Dendritic cell treated with granulocyte-macrophage colony-stimulating factor and Interleukin-4, amounts not matched to agents 40 ng/mL and 50 ng/mL, for 4 days (primary cell): ENCODE data around the gene KCNN4.
"Not testable (repeated sequence)": the region's sequence is repeated elsewhere in the genome, so short reads cannot be mapped to it uniquely, and the experiment has no call there.

ENCODE experiments used
- H3K27ac Mint-ChIP-seq: one replicate; pipeline ENCODE4 v1.8.0; 2022; ENCODE audit warnings: mild to moderate bottlenecking, mixed read lengths
- H3K27me3 Mint-ChIP-seq: one replicate; pipeline ENCODE4 v1.8.0; 2022; ENCODE audit warnings: mild to moderate bottlenecking, mixed read lengths
- H3K36me3 Mint-ChIP-seq: one replicate; pipeline ENCODE4 v1.8.0; 2022; ENCODE audit warnings: low read depth, mixed read lengths
- H3K4me1 Mint-ChIP-seq: one replicate; pipeline ENCODE4 v1.8.0; 2022; ENCODE audit warnings: low read depth, mixed read lengths
- H3K4me3 Mint-ChIP-seq: one replicate; pipeline ENCODE4 v1.8.0; 2022; ENCODE audit warnings: mild to moderate bottlenecking, moderate library complexity, mixed read lengths
- H3K9me3 Mint-ChIP-seq: one replicate; pipeline ENCODE4 v1.8.0; 2022; ENCODE audit warnings: mixed read lengths
- intact Hi-C: fragments of 100-400 bp; cut with micrococcal nuclease; formaldehyde crosslinking; loops from one replicate; pipeline ENCODE4 v1.15.0; 2022

Gene KCNN4

DNA sequence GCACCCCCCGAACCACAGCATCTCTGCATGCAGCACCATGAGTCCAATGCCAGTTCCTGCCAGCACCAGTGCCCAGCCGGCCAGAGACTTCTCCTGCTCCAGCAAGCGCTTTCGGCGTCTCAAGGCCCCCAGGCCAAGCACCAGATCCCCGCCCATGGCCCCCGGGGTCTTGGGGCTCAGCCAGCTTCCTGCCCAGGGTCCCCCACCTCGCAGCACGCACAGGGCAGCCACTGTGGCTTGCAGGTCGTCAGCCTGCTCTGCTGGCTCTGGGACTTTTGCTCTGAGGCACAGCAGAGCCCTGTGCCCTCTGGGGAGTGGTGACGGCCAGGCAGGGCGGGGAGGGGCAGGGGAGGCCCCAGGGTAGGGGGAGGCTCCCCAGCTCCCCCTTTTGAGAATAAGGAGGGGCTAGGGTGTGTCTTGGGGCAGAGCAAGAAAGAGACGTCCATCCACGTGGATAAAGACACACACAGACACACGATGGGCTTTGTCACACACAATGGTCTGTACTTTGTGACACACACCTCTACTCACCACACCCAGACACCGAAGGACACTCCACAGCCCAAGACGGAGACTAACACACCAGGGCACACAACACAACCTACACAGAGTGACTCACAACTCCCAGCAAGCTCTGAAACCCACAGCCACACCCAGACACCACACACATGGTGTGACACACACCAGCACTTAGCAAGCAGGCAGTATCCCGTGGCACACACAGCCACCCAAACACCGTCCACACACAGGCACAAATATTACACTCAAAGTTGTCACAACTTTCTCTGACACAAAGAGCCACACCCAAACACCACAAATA lies at the start of gene KCNN4:
Gene KCNN4 (minus strand): TSS at position 268 of the 820 bp plus-strand sequence. CDS start 112 bp downstream, at position 156.
- H3K27me3 Mint-ChIP-seq, result no peaks in the 10 kb centered on the region

DNA sequence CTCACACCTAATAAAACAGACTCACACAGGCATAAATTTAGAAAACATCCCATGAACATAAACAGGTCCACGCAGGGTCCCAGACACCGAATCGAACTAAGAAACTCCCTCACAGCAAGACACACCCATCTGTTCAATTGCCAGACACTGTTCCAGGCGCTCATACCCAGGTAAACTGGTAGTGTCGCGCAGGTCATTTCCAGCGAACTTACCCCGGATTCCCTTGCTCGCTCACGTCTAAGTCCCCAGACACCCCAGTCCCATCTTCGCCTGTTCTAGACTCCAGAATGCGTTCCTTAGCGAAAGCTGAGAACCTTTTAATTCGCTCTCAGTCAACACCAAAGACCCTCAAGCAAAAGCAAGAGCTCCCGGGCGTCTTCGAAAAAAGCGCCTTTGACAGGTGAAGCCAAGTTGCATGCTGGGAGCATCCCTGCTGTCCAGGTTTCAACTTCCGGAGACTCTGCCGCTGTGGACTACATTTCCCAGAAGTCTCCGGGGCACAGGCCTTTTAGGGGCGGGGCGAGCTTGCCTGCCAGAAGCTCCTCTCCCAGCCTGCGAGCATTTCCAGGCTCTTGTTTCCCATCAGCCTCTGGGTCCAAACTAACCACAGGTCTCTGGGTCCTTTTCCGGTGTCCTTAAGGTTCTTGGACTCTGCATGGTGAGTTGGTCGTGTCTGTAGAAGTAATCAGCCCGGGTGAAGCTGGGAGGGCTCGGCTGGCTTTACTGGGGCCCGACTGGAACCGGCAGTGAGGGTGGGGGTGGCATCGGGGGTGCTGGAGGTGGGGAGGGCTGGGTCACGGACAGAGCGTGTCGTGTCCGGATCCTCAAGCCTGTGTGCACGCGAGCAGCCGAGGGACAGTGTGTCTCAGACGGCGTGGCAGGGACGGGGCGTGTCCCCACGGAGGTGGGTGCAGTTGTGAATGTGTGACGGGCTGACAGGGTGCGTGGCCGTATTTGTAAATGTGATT lies 46.3 kb upstream of the KCNN4 start, which contains the start of gene ZNF283:
Gene ZNF283 (plus strand): TSS at position 535 of the 968 bp plus-strand sequence. CDS start 6,184 bp downstream, outside the sequence.
- H3K36me3 Mint-ChIP-seq, result peaks cover 46% of the 10 kb centered on the region

More for the DNA sequence above, at the start of gene KCNN4:
- Mint-ChIP-seq H3K4me1 (peaks cover 88% of the 10 kb centered on the region), H3K27ac (peak within 1 kb of the TSS; percentile 94), H3K36me3 (peaks cover 5% of the 10 kb centered on the region), H3K4me3 (peak within 1 kb of the TSS; percentile 79), H3K9me3 (no peaks in the 10 kb centered on the region)
- intact Hi-C loops, result loop anchor here (10.0 kb wide), 1 partner anchor 116 kb away; no protein-coding TSS in a partner anchor

DNA sequence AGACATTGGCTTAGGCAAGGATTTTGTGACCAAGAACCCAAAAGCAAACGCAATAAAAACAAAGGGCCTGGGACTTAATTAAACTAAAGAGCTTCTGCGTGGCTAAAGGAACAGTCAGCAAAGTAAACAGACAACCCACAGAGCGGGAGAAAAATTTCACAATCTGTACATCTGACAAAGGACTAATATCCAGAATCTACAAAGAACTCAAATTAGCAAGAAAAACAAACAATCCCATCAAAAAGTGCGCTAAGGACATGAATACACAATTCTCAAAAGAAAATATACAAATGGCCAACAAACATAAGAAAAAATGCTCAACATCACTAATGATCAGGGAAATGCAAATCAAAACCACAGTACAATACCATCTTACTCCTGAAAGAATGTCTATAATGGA lies 43.8 kb upstream of the KCNN4 start:
- intact Hi-C loops, H3K4me3 Mint-ChIP-seq, H3K27ac Mint-ChIP-seq: not testable (repeated sequence)
- peaks cover 49% of the 10 kb centered on the region for H3K27me3 Mint-ChIP-seq
- H3K9me3 Mint-ChIP-seq, result peaks cover 26% of the 10 kb centered on the region
- peaks cover 27% of the 10 kb centered on the region for H3K36me3 Mint-ChIP-seq
- H3K4me1 Mint-ChIP-seq, result peaks cover 27% of the 10 kb centered on the region

More for the DNA sequence above, 46.3 kb upstream of the KCNN4 start, which contains the start of gene ZNF283:
- peak within 1 kb of the TSS; percentile 85 for H3K4me3 Mint-ChIP-seq
- H3K4me1 Mint-ChIP-seq, result peaks cover 17% of the 10 kb centered on the region
- H3K27me3 Mint-ChIP-seq, result peaks cover 31% of the 10 kb centered on the region
- H3K27ac Mint-ChIP-seq, result peak within 1 kb of the TSS; percentile 87
- intact Hi-C loops, result loop anchor here (5.0 kb wide), 1 partner anchor 105 kb away; no protein-coding TSS in a partner anchor
- peaks cover 16% of the 10 kb centered on the region for H3K9me3 Mint-ChIP-seq

DNA sequence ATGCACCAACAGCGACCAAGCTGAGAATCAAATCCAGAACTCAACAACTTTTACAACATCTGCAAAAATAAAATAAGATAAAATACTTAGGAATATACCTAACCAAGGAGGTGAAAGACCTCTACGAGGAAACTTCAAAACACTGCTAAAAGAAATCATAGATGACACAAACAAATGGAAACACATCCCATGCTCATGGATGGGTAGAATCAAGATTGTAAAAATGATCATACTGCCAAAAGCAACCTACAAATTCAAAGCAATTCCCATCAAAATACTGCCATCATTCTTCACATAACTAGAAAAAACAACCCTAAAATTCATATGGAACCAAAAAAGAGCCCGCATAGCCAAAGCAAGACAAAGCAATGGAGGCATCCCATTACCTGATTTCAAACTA lies 43.1 kb upstream of the KCNN4 start:
- Mint-ChIP-seq H3K27me3 (peaks cover 54% of the 10 kb centered on the region), H3K36me3 (peaks cover 20% of the 10 kb centered on the region), H3K9me3 (peaks cover 26% of the 10 kb centered on the region), H3K4me1 (peaks cover 27% of the 10 kb centered on the region)
- H3K4me3 Mint-ChIP-seq, intact Hi-C loops, H3K27ac Mint-ChIP-seq: not testable (repeated sequence)

DNA sequence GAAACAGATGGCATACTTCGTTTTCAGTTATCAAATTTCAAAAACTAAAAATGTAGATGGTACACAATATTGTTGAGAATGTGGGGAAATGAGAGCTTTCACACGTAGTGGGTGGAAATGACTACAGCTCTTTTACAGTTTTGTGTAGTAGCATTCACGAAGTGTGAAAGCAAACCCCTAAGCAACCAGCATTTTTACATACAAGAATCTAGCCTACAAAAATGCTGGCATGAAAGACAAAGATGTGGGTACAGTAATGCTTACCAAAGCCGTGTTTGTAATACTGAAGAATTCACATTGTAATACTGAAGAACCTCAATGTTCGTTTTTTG lies 40.1 kb upstream of the KCNN4 start:
- intact Hi-C loops, result no loop called here
- peak overlapping the region; percentile 83 for H3K4me3 Mint-ChIP-seq

DNA sequence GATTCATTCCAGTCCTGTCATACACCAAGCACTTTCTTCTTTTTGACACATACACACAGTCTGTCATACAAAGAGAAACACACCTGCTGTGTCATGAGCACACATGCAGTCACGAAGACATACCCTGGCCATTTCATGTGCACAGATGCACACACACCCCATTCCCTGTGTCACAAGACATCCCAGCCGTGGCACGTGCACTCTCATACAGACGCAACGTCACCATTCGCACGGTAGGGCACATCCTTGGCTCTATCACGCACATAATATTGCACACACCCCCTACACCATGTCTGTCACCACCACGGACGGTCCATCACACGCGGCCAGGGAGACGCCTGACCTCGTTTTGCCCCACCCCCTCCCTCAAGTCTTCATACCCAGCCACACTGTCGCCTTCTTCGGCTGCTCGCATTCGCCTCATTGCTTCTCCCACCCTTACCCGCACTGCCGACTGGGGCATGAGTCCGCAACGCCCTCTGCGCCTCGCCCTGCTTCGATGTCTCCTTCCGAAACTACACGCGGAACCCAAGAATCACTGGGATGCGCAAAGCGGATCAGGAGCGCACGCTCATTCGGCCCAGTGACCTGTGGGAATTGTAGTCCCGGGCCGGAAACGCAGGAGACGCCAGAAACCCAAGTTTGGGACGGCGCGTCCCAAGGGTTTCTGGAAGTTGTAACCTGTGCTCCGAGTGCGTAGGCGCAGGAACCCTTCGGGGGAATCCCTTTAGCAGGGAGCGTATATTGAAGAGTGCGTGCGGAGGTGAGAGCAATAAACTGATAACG lies 39.5 kb upstream of the KCNN4 start:
- peaks cover 10% of the 10 kb centered on the region for H3K9me3 Mint-ChIP-seq
- H3K27ac Mint-ChIP-seq, result peak overlapping the region; percentile 69
- H3K4me3 Mint-ChIP-seq, result peak overlapping the region; percentile 83
- peaks cover 51% of the 10 kb centered on the region for H3K27me3 Mint-ChIP-seq
- intact Hi-C loops, result no loop called here
- H3K36me3 Mint-ChIP-seq, result peaks cover 6% of the 10 kb centered on the region
- peaks cover 10% of the 10 kb centered on the region for H3K4me1 Mint-ChIP-seq

More for the DNA sequence above, 40.1 kb upstream of the KCNN4 start:
- H3K9me3 Mint-ChIP-seq, result peaks cover 14% of the 10 kb centered on the region
- no peak overlapping the region for H3K27ac Mint-ChIP-seq
- peaks cover 10% of the 10 kb centered on the region for H3K4me1 Mint-ChIP-seq
- peaks cover 52% of the 10 kb centered on the region for H3K27me3 Mint-ChIP-seq
- peaks cover 6% of the 10 kb centered on the region for H3K36me3 Mint-ChIP-seq

DNA sequence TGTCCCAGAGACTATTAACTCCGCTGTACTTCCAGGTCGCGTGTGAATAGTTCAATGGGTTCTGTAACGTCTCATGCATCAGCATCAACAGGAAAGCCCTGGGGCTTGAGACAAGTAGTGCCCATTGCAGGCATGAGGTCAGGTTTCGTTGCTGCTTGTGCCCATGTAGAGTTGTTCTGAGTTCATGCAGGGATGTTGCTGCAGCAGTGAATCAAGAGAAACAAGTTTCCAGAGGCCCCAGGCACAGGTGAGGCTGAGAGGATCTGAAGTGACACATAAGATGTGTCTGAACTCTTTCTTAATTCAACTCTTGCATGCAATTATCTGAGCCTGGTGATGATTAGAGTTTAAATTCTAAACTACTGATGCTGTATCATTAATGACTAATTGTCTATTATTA lies 37.7 kb upstream of the KCNN4 start:
- no peak overlapping the region for H3K4me3 Mint-ChIP-seq

GRCh38 chr19:43817454-43817853 lies 36.7 kb upstream of the KCNN4 start:
- intact Hi-C loops, result not testable (repeated sequence)

More for the DNA sequence above, 37.7 kb upstream of the KCNN4 start:
- peaks cover 6% of the 10 kb centered on the region for H3K36me3 Mint-ChIP-seq
- peaks cover 10% of the 10 kb centered on the region for H3K9me3 Mint-ChIP-seq
- H3K27me3 Mint-ChIP-seq, result peaks cover 41% of the 10 kb centered on the region
- peaks cover 10% of the 10 kb centered on the region for H3K4me1 Mint-ChIP-seq
- intact Hi-C loops, result no loop called here
- H3K27ac Mint-ChIP-seq, result no peak overlapping the region

DNA sequence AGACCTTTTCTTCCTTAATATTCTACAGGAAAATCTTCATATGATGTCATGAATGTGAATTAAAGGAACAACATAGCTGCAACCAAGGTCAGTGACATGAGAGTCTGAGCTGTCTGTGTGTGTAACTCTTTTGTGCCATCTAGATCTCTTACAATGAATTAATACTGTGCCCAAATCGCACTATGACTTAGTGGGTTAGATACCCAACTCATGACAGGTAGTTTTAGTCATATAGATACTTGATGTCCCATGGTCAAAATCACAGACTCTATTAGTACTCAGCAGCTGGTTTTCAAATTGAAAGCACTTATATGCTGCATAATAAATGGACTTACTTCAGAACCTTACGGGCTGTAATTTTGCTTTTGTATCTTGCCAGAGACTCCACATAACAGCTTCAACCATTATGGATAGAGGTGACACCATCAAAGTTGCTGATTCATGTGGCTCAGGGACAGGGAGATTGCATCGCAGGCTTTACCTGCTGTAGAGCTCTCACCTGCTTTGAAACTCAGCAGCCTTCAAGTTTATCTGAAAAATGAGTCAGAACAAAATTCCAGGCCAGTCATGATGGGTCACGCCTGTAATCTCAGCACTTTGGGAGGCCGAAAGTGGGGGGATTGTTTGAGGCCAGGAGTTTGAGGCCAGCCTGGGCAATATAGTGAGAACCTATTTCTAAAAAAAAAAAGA lies 34.0 kb upstream of the KCNN4 start:
- H3K36me3 Mint-ChIP-seq, result no peaks in the 10 kb centered on the region
- no peak overlapping the region for H3K27ac Mint-ChIP-seq
- peaks cover under 1% of the 10 kb centered on the region for H3K9me3 Mint-ChIP-seq
- intact Hi-C loops, result no loop called here
- no peak overlapping the region for H3K4me3 Mint-ChIP-seq
- peaks cover 29% of the 10 kb centered on the region for H3K27me3 Mint-ChIP-seq
- peaks cover 9% of the 10 kb centered on the region for H3K4me1 Mint-ChIP-seq

More at GRCh38 chr19:43817454-43817853, 36.7 kb upstream of the KCNN4 start:
- H3K4me3 Mint-ChIP-seq, H3K36me3 Mint-ChIP-seq, H3K27ac Mint-ChIP-seq, H3K4me1 Mint-ChIP-seq: not testable (repeated sequence)
- peaks cover 10% of the 10 kb centered on the region for H3K9me3 Mint-ChIP-seq
- peaks cover 39% of the 10 kb centered on the region for H3K27me3 Mint-ChIP-seq

DNA sequence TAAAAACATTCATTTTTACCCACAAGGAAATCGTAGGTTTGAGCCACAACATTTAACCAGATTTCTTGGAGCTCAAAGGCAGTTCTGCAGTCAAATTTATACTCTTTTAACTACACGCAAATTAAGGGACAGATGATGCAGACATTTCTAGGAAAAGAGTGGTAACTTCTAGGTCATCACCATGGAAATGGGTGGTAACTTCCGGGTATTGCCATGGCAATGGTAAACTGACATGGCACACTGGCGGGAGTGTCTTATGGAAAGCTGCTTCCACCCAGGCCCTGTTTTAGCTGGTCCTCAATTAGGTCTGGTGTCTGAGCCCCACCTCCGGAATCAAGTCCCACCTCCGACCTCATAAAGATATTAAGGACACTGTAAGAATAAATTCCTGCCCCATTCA lies 31.9 kb upstream of the KCNN4 start:
- no peak overlapping the region for H3K27ac Mint-ChIP-seq

DNA sequence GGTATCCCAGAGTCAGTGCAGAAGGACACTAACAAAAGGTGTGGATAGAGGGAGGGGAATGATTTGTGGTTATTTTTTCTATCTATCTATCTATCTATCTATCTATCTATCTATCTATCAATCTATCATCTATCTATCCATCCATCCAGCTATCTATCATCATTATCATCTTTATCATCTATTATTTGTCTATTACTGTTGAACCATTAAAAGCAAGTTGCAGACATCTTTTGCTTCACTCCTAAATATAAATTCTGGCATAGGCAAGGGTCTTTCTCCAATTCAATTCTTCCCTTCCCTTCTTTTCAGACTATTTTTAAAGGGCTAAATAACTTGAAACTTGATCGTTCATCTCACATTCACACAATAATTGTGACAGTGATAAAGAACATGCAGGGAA lies 31.5 kb upstream of the KCNN4 start:
- H3K36me3 Mint-ChIP-seq, result no peaks in the 10 kb centered on the region
- H3K27me3 Mint-ChIP-seq, result peaks cover 24% of the 10 kb centered on the region
- H3K9me3 Mint-ChIP-seq, result no peaks in the 10 kb centered on the region
- peaks cover 9% of the 10 kb centered on the region for H3K4me1 Mint-ChIP-seq
- no peak overlapping the region for H3K4me3 Mint-ChIP-seq
- no peak overlapping the region for H3K27ac Mint-ChIP-seq
- intact Hi-C loops, result no loop called here

More for the DNA sequence above, 31.9 kb upstream of the KCNN4 start:
- Mint-ChIP-seq H3K4me3 (no peak overlapping the region), H3K27me3 (peaks cover 20% of the 10 kb centered on the region), H3K36me3 (no peaks in the 10 kb centered on the region), H3K9me3 (no peaks in the 10 kb centered on the region), H3K4me1 (peaks cover 9% of the 10 kb centered on the region)
- intact Hi-C loops, result no loop called here

DNA sequence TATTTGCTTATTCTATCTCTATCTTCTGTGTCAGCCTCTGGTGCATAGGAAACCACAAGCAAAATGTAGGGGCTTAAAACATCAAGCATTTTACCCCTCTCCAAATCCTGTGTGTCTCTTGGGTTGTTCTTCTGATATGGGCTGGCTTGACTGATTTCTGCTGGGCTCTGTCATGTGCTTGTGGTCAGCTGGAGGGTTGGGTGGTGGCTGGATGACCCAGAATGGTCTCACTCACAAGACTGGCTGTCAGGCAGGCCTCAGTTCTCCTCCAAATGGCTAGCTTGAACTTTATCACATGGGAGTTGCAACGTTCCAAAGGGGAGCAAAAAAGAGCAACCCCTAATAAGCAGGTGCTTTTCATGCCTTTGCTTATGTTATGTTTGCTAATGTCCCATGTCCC lies 31.1 kb upstream of the KCNN4 start:
- no peak overlapping the region for H3K27ac Mint-ChIP-seq
- H3K4me1 Mint-ChIP-seq, result peaks cover 9% of the 10 kb centered on the region
- intact Hi-C loops, result no loop called here
- no peak overlapping the region for H3K4me3 Mint-ChIP-seq
- no peaks in the 10 kb centered on the region for H3K9me3 Mint-ChIP-seq
- H3K27me3 Mint-ChIP-seq, result peaks cover 26% of the 10 kb centered on the region
- H3K36me3 Mint-ChIP-seq, result no peaks in the 10 kb centered on the region
